ENCODE results near the gene BACH2.
A peak's percentile ranks its signal among the peaks of the same experiment; 100 is the strongest.

BACH2 gene

GRCh38 chr6:90105506-90106170 is 191.0 kb downstream of the BACH2 start:
- H3K4me3 ChIP-seq (ENCODE audit: low read length): no peak overlapping the region
- no peak for DNase-seq (ENCODE audit: low read depth)
- TF ChIP-seq, protein P1, sequence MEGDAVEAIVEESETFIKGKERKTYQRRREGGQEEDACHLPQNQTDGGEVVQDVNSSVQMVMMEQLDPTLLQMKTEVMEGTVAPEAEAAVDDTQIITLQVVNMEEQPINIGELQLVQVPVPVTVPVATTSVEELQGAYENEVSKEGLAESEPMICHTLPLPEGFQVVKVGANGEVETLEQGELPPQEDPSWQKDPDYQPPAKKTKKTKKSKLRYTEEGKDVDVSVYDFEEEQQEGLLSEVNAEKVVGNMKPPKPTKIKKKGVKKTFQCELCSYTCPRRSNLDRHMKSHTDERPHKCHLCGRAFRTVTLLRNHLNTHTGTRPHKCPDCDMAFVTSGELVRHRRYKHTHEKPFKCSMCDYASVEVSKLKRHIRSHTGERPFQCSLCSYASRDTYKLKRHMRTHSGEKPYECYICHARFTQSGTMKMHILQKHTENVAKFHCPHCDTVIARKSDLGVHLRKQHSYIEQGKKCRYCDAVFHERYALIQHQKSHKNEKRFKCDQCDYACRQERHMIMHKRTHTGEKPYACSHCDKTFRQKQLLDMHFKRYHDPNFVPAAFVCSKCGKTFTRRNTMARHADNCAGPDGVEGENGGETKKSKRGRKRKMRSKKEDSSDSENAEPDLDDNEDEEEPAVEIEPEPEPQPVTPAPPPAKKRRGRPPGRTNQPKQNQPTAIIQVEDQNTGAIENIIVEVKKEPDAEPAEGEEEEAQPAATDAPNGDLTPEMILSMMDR (IDR thresholded peaks at IDR 0.05; ENCODE audit: insufficient read depth, low read depth, low read length, missing control alignments): no peak

- DNase-seq (ENCODE audit: low read depth): peak; percentile 90
Observed at GRCh38 chr6:90103056-90103800, 193.4 kb downstream of the BACH2 start.

GRCh38 chr6:90101403-90101802 is 195.2 kb downstream of the BACH2 start:
- H3K4me3 ChIP-seq (ENCODE audit: low read length): no peak overlapping the region
- no peak for DNase-seq (ENCODE audit: low read depth)
- TF ChIP-seq, protein P1 (IDR thresholded peaks at IDR 0.05; ENCODE audit: insufficient read depth, low read depth, low read length, missing control alignments): no peak

More at GRCh38 chr6:90103056-90103800, 193.4 kb downstream of the BACH2 start:
- TF ChIP-seq, protein P1 (IDR thresholded peaks at IDR 0.05; ENCODE audit: insufficient read depth, low read depth, low read length, missing control alignments): no peak
- H3K4me3 ChIP-seq (ENCODE audit: low read length): no peak overlapping the region

GRCh38 chr6:90100059-90100665 is 196.5 kb downstream of the BACH2 start:
- DNase-seq (ENCODE audit: low read depth): peak; percentile 60
- TF ChIP-seq, protein P1 (IDR thresholded peaks at IDR 0.05; ENCODE audit: insufficient read depth, low read depth, low read length, missing control alignments): no peak
- H3K4me3 ChIP-seq (ENCODE audit: low read length): no peak overlapping the region

- TF ChIP-seq, protein P1 (IDR thresholded peaks at IDR 0.05; ENCODE audit: insufficient read depth, low read depth, low read length, missing control alignments): no peak
- H3K4me3 ChIP-seq (ENCODE audit: low read length): no peak overlapping the region
- peak; percentile 36 for DNase-seq (ENCODE audit: low read depth)
Observed at GRCh38 chr6:90098627-90099026, 198.0 kb downstream of the BACH2 start.

DNA sequence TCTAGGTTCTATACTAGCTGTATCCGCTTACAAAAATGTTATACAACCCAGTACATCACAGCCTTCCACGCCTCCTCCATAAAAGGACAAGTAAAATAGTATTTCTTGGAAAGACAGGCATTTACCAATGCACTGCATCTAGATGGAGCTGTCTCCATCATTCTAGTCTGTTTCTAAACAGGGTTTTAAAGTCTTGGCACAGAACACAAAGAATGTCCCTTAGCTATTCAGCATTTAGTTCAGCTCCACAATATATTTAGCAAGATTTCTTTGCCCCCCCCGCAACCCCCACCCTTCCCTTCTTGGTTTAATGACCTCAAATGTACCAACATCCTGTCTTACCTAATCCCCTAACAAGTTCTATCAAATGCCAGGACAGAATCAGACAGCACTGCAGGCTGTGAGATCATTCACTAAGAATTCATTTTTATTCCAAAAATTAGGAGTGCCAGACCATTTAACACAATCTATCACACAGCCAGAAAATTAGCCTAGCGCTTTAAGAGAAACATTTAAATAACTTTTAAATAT is 198.6 kb downstream of the BACH2 start:
- TF ChIP-seq, protein P1 (IDR thresholded peaks at IDR 0.05; ENCODE audit: insufficient read depth, low read depth, low read length, missing control alignments): peak; percentile 57
- H3K4me3 ChIP-seq (ENCODE audit: low read length): no peak overlapping the region
- peak; percentile 96 for DNase-seq (ENCODE audit: low read depth)
